HG03575 (cell line): ENCODE results near the gene CCDC112.
A peak's percentile ranks its signal among the peaks of the same experiment; 100 is the strongest.
"Not testable (repeated sequence)": the region's sequence is repeated elsewhere in the genome, so short reads cannot be mapped to it uniquely, and the experiment has no call there.

Experiments used
- ATAC-seq: cut with Tn5 transposase; IDR thresholded peaks from one replicate; pipeline ENCODE4 v1.9.1; 2021; ENCODE audit not compliant: unreplicated experiment, insufficient number of reproducible peaks, low FRiP score; ENCODE audit errors: extremely low read depth

Gene CCDC112

GRCh38 chr5:115267617-115268016 is 28.8 kb downstream of the CCDC112 start:
- ATAC-seq: no peak

DNA sequence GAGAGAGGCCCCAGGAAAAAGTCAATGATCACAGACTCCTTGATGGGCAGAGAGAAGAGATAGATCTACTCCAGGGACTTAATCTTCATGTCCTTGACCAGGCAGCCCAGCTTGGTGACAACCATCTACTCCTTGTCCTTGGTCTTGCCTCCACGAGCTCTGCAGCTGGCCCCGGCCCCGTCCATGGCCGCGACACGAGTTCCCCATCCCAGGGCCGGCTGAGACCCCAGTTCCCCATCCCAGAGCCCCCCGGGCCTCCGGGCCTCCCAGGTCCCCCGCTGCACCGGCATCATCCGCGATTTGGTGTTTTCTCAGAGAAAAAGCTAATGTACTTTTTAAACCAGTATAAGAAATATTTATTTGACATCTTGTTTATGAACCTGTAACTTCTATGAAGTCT is 31.2 kb downstream of the CCDC112 start:
- no peak for ATAC-seq

- no peak for ATAC-seq
Measured at GRCh38 chr5:115264786-115265185, 31.7 kb downstream of the CCDC112 start.

GRCh38 chr5:115263078-115263380 is 33.4 kb downstream of the CCDC112 start:
- ATAC-seq: no peak

- peak; percentile 70 for ATAC-seq
Measured at GRCh38 chr5:115262321-115263077, 34.0 kb downstream of the CCDC112 start, which contains the start of gene PGGT1B. Gene PGGT1B (minus strand): TSS chr5:115262877. CDS start chr5:115262851, 26 bp downstream.

DNA sequence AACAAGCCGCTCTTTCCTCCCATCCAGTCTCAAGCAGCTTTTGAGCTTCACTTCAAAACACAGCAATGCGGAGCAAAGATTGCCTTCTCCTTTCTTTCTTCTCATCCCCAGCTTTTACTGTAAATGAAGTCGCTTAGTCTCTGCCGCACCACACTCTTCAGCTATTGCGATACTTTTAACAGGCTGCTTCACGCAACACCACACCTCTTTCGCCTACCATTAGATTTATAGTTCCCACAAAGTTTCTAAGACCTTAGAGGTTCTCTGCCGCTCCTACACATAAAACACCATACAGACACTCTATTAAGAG is 34.5 kb downstream of the CCDC112 start:
- peak; percentile 37 for ATAC-seq

GRCh38 chr5:115260248-115260647 is 36.2 kb downstream of the CCDC112 start:
- no peak for ATAC-seq

GRCh38 chr5:115257981-115258380 is 38.5 kb downstream of the CCDC112 start:
- no peak for ATAC-seq

DNA sequence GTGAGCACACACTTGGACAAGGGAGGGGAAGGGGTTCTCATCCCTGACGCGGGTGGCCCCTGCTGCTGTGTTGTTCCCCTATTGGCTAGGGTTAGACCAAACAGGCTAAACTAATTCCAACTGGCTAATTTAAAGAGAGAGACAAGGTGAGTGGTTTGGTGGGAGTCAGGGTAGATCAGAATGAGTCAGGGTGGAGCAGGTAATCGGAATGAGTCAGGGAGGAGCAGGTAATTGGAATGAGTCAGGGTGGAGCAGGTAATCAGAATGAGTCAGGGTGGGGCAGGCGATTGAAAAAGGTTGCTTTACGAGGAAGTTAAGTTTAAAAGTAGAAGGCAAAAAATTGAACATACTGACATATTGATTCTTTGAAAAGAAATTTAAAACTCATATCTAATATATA is 47.1 kb downstream of the CCDC112 start:
- not testable (repeated sequence) for ATAC-seq

DNA sequence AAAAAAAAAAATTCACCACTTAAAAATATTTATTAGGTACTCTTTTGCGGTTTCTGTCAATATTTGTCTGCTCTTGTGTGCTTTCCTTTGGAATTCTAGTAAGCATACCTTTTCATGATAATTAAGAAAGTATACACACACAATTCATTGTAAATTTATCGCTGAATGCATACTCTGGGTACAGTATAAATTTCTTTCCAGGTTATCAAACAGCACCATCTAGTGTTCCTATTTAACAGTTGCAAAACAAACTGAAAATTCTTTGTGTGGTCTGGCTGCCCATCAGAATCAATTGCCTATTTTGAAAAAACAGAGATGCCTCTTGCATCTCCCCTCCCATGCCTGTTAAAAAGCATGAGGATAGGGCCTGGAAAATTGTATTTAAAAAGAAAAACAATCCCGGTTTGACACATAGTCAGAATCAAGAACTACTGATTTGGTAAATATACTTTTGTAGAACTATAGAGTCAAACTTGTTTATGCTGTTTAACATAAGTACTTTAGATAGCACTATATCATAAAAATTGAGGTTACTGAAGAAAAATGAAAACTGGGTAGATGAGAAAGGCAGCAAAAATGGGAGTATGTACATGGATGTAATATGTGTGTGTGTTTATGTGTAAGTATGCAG is 50.0 kb downstream of the CCDC112 start:
- peak; percentile 38 for ATAC-seq

DNA sequence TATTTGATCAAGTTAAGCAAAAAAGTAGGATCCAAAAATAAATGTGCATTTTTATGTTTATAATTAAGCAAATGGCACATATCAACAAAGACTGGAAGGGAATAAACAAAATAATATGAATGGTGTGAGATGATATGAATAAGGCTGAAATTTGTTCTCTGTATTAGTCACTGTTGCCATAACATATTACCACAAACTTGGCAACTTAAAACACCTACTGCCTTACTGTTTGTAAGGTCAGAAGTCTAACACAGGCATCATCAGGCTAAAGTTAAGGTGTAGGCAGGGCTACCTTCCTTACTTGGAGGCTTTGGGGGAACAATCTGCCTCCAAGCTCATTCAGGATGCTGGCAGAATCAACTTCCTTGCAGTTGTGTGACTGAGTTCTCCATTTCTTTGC is 53.0 kb downstream of the CCDC112 start:
- peak; percentile 56 for ATAC-seq

DNA sequence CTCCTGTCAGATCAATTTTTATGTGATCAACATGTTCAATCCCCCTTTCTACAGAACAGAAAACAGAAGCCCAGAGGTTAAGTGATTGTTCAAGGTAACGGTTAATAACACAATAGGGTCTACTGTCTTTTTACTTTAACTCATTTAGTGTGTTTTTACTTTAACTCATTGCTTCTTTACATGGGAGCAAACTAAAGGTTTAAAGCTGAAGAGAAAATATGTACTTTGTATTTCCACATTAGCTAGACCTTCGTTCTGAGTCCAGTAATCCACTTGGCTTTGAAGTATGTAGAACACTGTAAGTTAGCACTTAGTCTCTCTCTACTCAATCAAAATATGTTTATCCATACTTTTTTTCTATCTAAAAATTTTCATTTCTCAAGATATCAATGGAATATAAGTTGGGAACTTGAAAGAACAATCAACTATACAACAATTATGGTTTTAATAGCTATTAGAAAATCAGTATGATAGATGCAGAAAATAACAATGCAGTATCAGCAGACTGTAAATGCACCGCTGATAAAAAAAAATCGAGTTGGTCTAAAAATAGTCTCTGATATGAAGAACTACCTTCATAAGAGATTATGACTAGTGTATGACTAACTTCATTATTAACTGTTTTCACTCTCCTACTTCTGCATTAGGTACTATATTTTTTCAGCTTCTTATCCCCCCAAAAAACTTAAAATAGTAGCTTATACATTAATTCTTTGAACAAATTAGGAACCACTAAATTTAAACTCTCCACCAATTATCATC is 54.4 kb downstream of the CCDC112 start:
- no peak for ATAC-seq

- ATAC-seq: no peak
Measured at GRCh38 chr5:115237066-115237465, 59.4 kb downstream of the CCDC112 start.

DNA sequence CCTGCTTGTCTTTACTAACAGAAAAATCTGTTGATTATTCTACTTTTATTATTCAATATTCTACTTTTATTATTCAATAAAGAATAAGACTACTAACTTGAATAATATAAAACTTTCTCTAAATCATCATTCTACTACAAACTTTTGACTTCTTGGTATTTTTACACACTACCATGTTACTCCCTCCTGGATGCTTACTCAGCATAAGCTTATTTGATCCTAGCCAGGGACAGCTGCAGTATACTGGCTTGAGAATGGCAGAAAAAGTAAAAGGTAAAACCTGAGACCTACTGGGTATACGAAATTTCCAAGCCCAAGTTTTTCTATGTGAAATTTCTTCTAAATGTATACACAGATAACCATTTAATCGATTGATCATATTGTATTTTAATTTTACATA is 59.9 kb downstream of the CCDC112 start:
- ATAC-seq: no peak

DNA sequence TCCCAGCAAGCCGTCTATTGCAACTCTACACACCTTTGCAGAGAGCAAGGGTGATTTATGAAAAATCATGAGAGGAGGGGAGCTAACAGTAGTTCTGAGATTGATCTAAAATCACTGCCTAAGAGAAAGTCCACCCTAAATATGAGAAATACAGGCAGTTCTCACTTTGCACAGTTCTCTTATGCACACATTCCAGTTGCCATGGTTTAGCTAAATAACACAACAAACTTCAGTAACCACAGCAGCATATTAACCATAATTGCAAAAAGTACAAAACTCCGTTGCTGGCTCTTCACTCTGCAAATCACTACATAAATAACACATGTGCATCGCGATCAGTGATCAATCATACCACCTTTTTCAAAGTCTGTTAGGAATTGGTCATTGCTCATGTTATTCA is 64.9 kb downstream of the CCDC112 start:
- ATAC-seq: no peak

GRCh38 chr5:115229606-115230005 is 66.8 kb downstream of the CCDC112 start:
- ATAC-seq: no peak

DNA sequence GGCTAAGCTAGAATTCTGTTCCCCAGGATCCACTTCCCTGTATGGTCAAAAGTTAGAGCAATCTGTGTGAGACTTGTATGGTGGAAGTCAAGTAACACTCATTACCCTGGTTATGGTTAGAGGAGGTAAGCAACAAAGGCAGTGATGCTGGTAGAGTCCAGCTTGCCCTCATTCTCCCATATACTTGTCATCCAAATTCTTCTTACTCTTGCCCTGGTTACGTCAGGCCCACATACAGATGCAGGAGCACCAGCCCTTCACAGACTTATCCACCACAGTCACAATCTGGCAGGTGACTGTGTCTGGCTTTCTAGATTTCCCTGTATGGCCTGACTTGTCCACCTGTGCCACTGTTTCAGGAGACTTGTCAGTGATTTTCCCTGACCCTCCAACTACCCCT is 69.2 kb downstream of the CCDC112 start:
- ATAC-seq: no peak
